ENCODE measurements around the gene GPR152.

- TF ChIP-seq CTCF (IDR thresholded peaks at IDR 0.05; ENCODE audit: insufficient read depth, low read depth, low read length) (no peak), EZH2 (IDR thresholded peaks at IDR 0.05; ENCODE audit: insufficient read depth, low read length) (no peak)
Measured at GRCh38 chr11:67494371-67495233, 42.1 kb upstream of the GPR152 start.
